ENCODE measurements around the gene LGMN.

- TF ChIP-seq CTCF (IDR thresholded peaks at IDR 0.05): no peak
- no peak for TF ChIP-seq POLR2A (IDR thresholded peaks at IDR 0.05)
- no peak for TF ChIP-seq POLR2AphosphoS5 (IDR thresholded peaks at IDR 0.05)
Observed at GRCh38 chr14:92665661-92666110, 82.7 kb downstream of the LGMN start.
